Ovary (tissue), 9 donors: ENCODE measurements around the gene NUDT6. TPM values are rescaled to one million over a fixed set of nuclear protein-coding genes. Genes with fewer than 3 reads are reported as not detected.

Experiments
- DNase-seq, 5 donors: peaks; one replicate each; pipeline ENCODE4 v3.0.0-alpha.2; 2019 to 2020
- H3K27ac ChIP-seq, 2 donors: fragments of 200-600 bp; one replicate each; pipeline versions ENCODE4 v1.5.1 to v1.8.0; 2019 to 2022
- H3K27me3 ChIP-seq: fragments of 200-600 bp; one replicate; pipeline ENCODE4 v1.8.0; 2022
- H3K36me3 ChIP-seq: fragments of 200-600 bp; sonication (generic); one replicate; pipeline ENCODE4 v1.5.1; 2019
- H3K4me1 ChIP-seq: one replicate; pipeline ENCODE4 v1.8.1; 2013; ENCODE audit warnings: mild to moderate bottlenecking, moderate library complexity; ENCODE audit not compliant: insufficient read depth
- H3K4me3 ChIP-seq: fragments of 200-600 bp; sonication (generic); one replicate; pipeline ENCODE4 v1.5.1; 2017
- H3K9me3 ChIP-seq, 2 donors: fragments of 200-600 bp in 1 of 2; sonication (generic) in 1 of 2; one replicate each; pipeline versions ENCODE4 v1.5.1 to v1.8.1; 2013 to 2019; ENCODE audit warnings: mild to moderate bottlenecking in 1 of 2, moderate library complexity in 1 of 2
- CTCF ChIP-seq, 3 donors: fragments of 450-650 bp in 2 of 3; fragments of 200-600 bp in 1 of 3; IDR thresholded peaks; one replicate each; pipeline versions ENCODE4 v1.5.1 to v1.8.0; 2016 to 2022; ENCODE audit warnings: antibody characterized with exemption in 3 of 3, mild to moderate bottlenecking in 1 of 3
- EP300 ChIP-seq: sonication (generic); formaldehyde crosslinking; IDR thresholded peaks from one replicate; pipeline ENCODE4 v1.6.1; 2017; ENCODE audit warnings: antibody characterized with exemption
- POLR2A ChIP-seq: fragments of 450-650 bp; IDR thresholded peaks from one replicate; pipeline ENCODE4 v1.6.1; 2017; ENCODE audit warnings: antibody characterized with exemption, mild to moderate bottlenecking, moderate library complexity
- WGBS, 3 donors: extraction: QIAGEN DNeasy Blood & Tissue Kit in 1 of 3; methylation state at CpG; one replicate each; pipeline versions ENCODE4 v1.1.5 to v1.1.7; 2013 to 2017; 5-methylcytosine and 5-hydroxymethylcytosine counted together
- intact Hi-C, 4 donors: fragments of 100-400 bp; cut with DNase I; formaldehyde crosslinking; loops; one replicate each; pipeline versions ENCODE4 v1.11.0 to v1.15.1; 2022 to 2023
- polyA plus RNA-seq, 2 donors: library from polyadenylated mRNA; stranded (reverse); fragments of 200-250 nt in 1 of 2; fragments of 350-450 nt in 1 of 2; fragmentation: Illumina TruSeq in 1 of 2; extraction: RNeasy Lipid Tissue Mini Kit (QIAGEN cat#74804) in 1 of 2; gene quantifications; one replicate each; pipeline ENCODE4 v1.2.3, GENCODE V29; 2013 to 2014
- total RNA-seq, 7 donors: library from RNA; depleted of rRNA in 2 of 7; stranded (reverse); fragments of >200 nt in 2 of 7; fragmentation: NEBNext Ultra II Directional in 3 of 7; extraction: Animal tissue kit (Norgen Biotek cat#: 25700) in 3 of 7; gene quantifications; one replicate each; pipeline versions ENCODE4 v1.1.0 to v1.2.4, GENCODE V29; 2016 to 2023
- donor health status: DM: no; HTN: no; CAD: no; lungs with moderate emphysema.
- donor health status: DM: no; HTN: no; CAD: no.
- donor health status: Bipolar disorder and iron deficiency.
- donor health status: DM: yes; HTN: yes; CAD: no.
- donor health status: DM: no; HTN: no; CAD: no.
- donor health status: DM: yes; HTN: yes; CAD: no.

Gene NUDT6
- total and polyA plus RNA-seq, 9 donors, result 4.6 to 8.1 (median 5.7) TPM

GRCh38 chr4:122865425-122865824 is 57.0 kb downstream of the NUDT6 start:
- no peaks in the 10 kb centered on the region for H3K4me1 ChIP-seq
- WGBS, 3 donors, result 74 to 80% (median 77%) methylated on average over 4 of the region's 4 CpGs
- H3K27me3 ChIP-seq, result no peaks in the 10 kb centered on the region
- no peak overlapping the region for H3K27ac ChIP-seq
- DNase-seq, result no peak
- intact Hi-C loops, result no loop called here
- no peaks in the 10 kb centered on the region for H3K9me3 ChIP-seq
- no peak overlapping the region for H3K4me3 ChIP-seq
- no peaks in the 10 kb centered on the region for H3K36me3 ChIP-seq
- TF ChIP-seq POLR2A, result no peak

- H3K36me3 ChIP-seq, result no peaks in the 10 kb centered on the region
- no peaks in the 10 kb centered on the region for H3K27me3 ChIP-seq
- DNase-seq, result no peak
- no peak for TF ChIP-seq POLR2A
- no peak for TF ChIP-seq CTCF (IDR thresholded peaks at IDR 0.05)
- TF ChIP-seq EP300, result no peak
- WGBS, 3 donors, result 78 to 86% (median 86%) methylated on average over 1 of the region's 1 CpG
- no peaks in the 10 kb centered on the region for H3K9me3 ChIP-seq
- no peak overlapping the region for H3K27ac ChIP-seq
- H3K4me1 ChIP-seq, result no peaks in the 10 kb centered on the region
- intact Hi-C loops, result no loop called here
- H3K4me3 ChIP-seq, result no peak overlapping the region
These were observed 58.8 kb downstream of the NUDT6 start for GRCh38 chr4:122863639-122864038.

- H3K4me3 ChIP-seq, result no peak overlapping the region
- H3K36me3 ChIP-seq, result no peaks in the 10 kb centered on the region
- H3K9me3 ChIP-seq, result no peaks in the 10 kb centered on the region
- intact Hi-C loops, result no loop called here
- DNase-seq, result no peak
- TF ChIP-seq CTCF (IDR thresholded peaks at IDR 0.05) (no peak), POLR2A (no peak), EP300 (no peak)
- H3K27ac ChIP-seq, result no peak overlapping the region
- WGBS, 3 donors, result 86 to 95% (median 90%) methylated on average over 2 of the region's 2 CpGs
- peaks cover 2% of the 10 kb centered on the region for H3K4me1 ChIP-seq
- no peaks in the 10 kb centered on the region for H3K27me3 ChIP-seq
These were observed 61.0 kb downstream of the NUDT6 start for GRCh38 chr4:122861172-122861943.

GRCh38 chr4:122858705-122859104 is 63.7 kb downstream of the NUDT6 start:
- H3K27me3 ChIP-seq, result no peaks in the 10 kb centered on the region
- H3K36me3 ChIP-seq, result no peaks in the 10 kb centered on the region
- TF ChIP-seq POLR2A, result no peak
- TF ChIP-seq CTCF (IDR thresholded peaks at IDR 0.05), result no peak
- TF ChIP-seq EP300, result no peak
- intact Hi-C loops, result no loop called here
- H3K27ac ChIP-seq, result no peak overlapping the region
- peaks cover 4% of the 10 kb centered on the region for H3K4me1 ChIP-seq
- no peak overlapping the region for H3K4me3 ChIP-seq
- DNase-seq, result no peak
- no peaks in the 10 kb centered on the region for H3K9me3 ChIP-seq
- WGBS, 3 donors, result 72 to 93% (median 86%) methylated on average over 2 of the region's 2 CpGs

- no peak for TF ChIP-seq EP300
- Histone ChIP-seq H3K4me3 (no peak overlapping the region), H3K27me3 (no peaks in the 10 kb centered on the region), H3K36me3 (no peaks in the 10 kb centered on the region), H3K27ac (no peak overlapping the region), H3K9me3 (no peaks in the 10 kb centered on the region), H3K4me1 (peaks cover 4% of the 10 kb centered on the region)
- DNase-seq, result no peak
- 99 to 100% (median 100%) methylated on average over 2 of the region's 2 CpGs for WGBS, 3 donors
- intact Hi-C loops, result no loop called here
These were observed 65.2 kb downstream of the NUDT6 start for GRCh38 chr4:122857160-122857559.
